GM18526 (cell line): Measurements from ENCODE around the gene CCNH.

ENCODE experiments used
- POLR2A ChIP-seq: IDR thresholded peaks from 3 replicates; pipeline ENCODE4 v1.6.1; 2011; ENCODE audit not compliant: insufficient read length; ENCODE audit errors: extremely low read depth

The CCNH gene

DNA sequence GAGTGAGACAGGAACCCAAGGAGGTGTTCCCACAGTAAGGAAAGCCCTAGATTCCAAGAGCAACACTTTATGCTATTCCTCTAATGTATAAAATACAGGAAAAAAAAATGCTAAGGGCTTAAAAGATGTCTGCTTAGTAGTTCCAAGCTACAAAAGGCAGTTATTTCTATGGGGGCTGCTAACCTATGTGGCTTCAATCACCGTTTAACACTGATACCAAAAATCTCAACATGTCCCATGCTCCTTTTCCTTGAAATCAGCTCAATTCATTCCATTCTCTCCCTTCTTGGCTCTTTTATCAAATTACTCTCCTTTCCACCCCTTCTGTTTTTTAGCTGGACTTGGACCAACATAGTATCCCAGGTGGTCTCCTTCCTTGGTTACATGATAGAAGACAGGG is 20.6 kb downstream of the CCNH start:
- no peak for TF ChIP-seq POLR2A

GRCh38 chr5:87390576-87391199 is 22.0 kb downstream of the CCNH start:
- TF ChIP-seq POLR2A: no peak

DNA sequence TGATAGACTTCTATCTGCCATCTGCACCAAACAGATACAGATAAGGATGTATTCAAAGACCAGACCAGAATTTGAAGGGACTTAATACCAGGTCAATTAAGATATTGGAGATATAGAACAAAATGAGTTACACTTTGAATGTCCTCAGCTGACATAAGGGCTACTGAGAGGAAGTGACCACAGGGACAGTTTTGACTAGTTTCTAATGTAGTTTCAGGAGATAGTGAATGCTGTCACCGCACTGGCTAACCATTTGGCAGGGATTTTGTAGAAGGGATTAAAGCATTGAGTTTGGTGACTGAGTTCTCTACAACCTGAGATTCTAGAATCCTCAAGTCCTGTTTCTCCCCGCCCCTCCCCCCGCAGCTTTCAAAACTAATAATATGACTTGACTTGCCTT is 22.7 kb downstream of the CCNH start:
- TF ChIP-seq POLR2A: no peak

DNA sequence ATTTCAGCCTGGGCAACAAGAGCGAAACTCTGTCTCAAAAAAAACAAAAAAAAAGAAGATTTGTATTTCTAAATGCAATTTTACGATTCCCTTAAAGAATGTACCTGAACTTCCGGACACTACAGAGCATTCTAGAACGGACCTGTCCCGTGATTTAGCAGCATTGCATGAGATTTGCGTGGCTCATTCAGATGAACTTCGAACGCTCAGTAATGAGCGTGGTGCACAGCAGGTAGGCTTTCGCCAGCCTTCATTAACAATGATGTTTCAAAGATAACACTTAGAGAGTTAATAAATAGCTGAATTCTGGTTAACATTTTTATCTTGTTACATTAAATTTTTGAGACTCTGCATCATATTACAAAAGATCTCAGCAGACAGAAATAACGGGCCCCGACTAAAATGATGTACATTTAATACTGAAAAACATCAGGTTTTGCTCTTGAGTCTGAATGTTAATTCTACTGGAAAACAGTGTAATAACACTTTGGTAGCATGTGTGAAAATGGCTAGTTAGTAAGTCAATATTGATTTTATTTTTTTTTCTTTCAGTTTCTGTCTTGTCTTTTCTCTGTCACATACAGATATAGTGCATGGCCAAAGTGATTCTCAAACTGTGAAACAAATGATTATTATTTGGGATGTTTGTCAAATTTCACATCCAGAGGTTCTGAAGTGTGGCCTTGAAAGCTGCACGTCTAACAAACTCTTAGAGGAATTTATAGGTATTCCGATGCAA is 23.3 kb downstream of the CCNH start:
- TF ChIP-seq POLR2A: no peak

DNA sequence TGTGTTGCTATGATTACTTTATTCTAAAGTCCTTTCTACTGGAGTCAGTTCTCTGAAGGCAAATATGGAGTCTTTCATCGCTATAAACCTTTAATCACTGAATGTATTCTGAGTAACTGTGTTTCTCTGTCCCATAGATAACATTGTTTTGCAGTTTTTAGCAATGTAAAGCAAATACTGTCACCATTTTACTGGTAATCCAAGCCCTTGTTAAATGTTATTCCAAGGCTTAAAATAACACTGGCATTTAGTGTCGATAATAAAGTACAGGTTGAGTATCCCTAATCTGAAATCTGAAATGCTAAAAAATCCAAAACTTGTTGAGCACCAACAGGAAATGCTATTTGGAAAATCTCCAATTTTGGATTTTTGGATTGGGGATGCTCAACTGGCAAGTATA is 24.6 kb downstream of the CCNH start:
- TF ChIP-seq POLR2A: no peak

DNA sequence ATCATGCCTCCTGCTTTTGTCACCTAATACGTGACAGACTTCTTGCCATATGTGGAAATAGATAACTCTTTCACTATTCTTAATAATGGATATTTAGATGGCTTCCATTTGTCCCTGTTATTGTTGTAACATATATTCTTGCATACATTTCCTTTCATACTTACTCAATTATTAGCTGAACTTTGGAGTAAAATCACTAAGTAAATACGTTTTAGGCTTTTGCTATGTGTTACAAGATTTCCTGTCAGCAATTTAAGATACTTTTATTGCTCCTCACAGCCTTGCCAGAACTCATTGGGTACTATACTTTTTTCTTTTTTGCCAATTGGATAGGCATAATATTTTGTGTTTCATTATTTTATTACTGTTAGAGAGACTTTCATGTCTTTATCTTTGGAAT is 26.9 kb downstream of the CCNH start:
- TF ChIP-seq POLR2A: no peak

- no peak for TF ChIP-seq POLR2A
Observed at GRCh38 chr5:87383216-87383615, 29.5 kb downstream of the CCNH start.

GRCh38 chr5:87382224-87382623 is 30.5 kb downstream of the CCNH start:
- no peak for TF ChIP-seq POLR2A

- no peak for TF ChIP-seq POLR2A
Observed at GRCh38 chr5:87372705-87373104, 40.0 kb downstream of the CCNH start.

GRCh38 chr5:87369431-87369830 is 43.3 kb downstream of the CCNH start:
- TF ChIP-seq POLR2A: no peak

DNA sequence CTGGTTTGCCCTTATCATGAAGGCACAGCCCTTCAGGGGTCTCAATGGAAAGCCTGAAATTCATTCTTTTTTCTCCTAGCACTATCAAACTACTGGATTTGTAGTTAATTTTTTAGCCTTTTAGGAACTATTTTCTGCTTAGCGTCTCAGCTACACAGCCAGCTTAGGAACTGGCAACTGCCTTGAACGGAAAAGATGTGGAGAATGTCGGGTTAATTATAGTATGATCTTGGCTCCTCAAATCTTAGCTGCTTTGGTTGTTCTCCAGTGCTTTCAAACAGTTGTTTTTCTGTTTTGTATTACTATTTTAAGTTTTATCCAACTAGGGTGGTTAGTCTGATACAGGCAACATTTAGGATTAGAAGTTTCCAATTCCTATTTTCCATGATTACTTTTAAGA is 44.1 kb downstream of the CCNH start:
- TF ChIP-seq POLR2A: no peak

DNA sequence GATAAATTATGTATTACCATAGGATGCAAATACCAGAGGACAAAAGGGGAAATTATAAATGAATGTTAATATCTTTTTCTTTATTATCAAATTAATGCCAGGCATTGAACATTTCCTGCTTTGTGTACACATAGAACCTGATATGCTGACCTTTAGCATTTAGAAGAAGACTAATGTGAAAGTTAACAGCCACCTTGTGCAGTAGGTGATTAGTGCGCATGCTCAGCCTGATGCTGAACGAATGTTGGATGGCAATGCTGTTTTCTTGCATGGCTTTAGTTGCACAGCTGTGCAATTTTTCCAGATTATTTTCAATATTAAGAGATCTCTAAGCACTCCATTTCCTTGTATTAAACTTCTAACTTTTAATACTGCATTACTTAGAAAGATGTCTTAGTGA is 45.5 kb downstream of the CCNH start:
- no peak for TF ChIP-seq POLR2A

GRCh38 chr5:87361536-87362213 is 51.1 kb downstream of the CCNH start:
- TF ChIP-seq POLR2A: no peak

DNA sequence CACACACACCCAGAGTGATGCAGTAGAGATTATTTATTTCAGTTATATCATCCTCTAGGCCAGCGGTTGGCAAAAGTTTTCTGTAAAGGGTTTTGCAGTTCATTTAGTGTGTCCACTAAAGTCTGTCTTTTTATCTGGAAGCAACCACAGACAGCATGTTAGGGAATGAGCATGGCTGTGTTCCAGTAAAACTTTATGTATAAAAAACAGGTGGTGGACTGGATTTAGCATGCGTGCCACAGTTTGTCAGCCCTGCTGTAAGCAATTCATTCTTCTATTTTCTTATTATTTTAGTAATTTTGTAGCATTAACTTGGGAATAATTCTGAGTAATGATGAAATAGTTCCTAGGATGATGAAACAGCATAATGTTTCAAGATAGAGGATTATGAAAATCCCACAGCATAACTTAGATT is 51.7 kb downstream of the CCNH start:
- no peak for TF ChIP-seq POLR2A

GRCh38 chr5:87360132-87360531 is 52.6 kb downstream of the CCNH start:
- TF ChIP-seq POLR2A: no peak

- no peak for TF ChIP-seq POLR2A
Observed at GRCh38 chr5:87359106-87359505, 53.6 kb downstream of the CCNH start.
